Calu3 (cell line): ENCODE data around the gene ZNF664. TPM values are rescaled to one million over a fixed set of nuclear protein-coding genes. Genes with fewer than 3 reads are reported as not detected.

Experiments
- BruUV-seq: library from RNA; stranded (reverse); fragments of 400-500 nt; replicated peaks from 2 replicates; lab custom pipeline; 2021; lab: Mats Ljungman, UMichigan
- CTCF ChIA-PET: fragments of 300-600 bp; sonication (Branson Sonifier 250); formaldehyde crosslinking; loops from one replicate; lab custom pipeline; 2022; ENCODE audit warnings: antibody characterized with exemption; lab: Charles Lee
- DNase-seq: peaks from one replicate; pipeline ENCODE4 v3.0.0; 2022
- H3K27ac Mint-ChIP-seq: one replicate; pipeline ENCODE4 v1.8.0; 2022; ENCODE audit warnings: mixed read lengths; ENCODE audit not compliant: unreplicated experiment
- H3K27me3 Mint-ChIP-seq: one replicate; pipeline ENCODE4 v1.8.0; 2022; ENCODE audit warnings: mixed read lengths; ENCODE audit not compliant: unreplicated experiment
- H3K36me3 Mint-ChIP-seq: one replicate; pipeline ENCODE4 v1.8.0; 2022; ENCODE audit warnings: mild to moderate bottlenecking, moderate library complexity, mixed read lengths; ENCODE audit not compliant: insufficient read depth, unreplicated experiment
- H3K4me1 Mint-ChIP-seq: one replicate; pipeline ENCODE4 v1.8.0; 2022; ENCODE audit warnings: mild to moderate bottlenecking, low read depth, mixed read lengths; ENCODE audit not compliant: unreplicated experiment
- H3K4me3 Mint-ChIP-seq: one replicate; pipeline ENCODE4 v1.8.0; 2022; ENCODE audit warnings: mild to moderate bottlenecking, low read depth, moderate library complexity, mixed read lengths; ENCODE audit not compliant: unreplicated experiment
- H3K9me3 Mint-ChIP-seq: one replicate; pipeline ENCODE4 v1.8.0; 2022; ENCODE audit warnings: low read depth, mixed read lengths; ENCODE audit not compliant: unreplicated experiment
- CTCF ChIP-seq: fragments of 200-600 bp; IDR thresholded peaks from one replicate; pipeline ENCODE4 v1.8.0; 2022; ENCODE audit warnings: antibody characterized with exemption; ENCODE audit not compliant: unreplicated experiment
- intact Hi-C: fragments of 100-400 bp; cut with micrococcal nuclease; formaldehyde crosslinking; loops from one replicate; pipeline ENCODE4 v1.10.0; 2022; ENCODE audit not compliant: unreplicated experiment
- total RNA-seq: library from RNA; stranded (reverse); gene quantifications from 2 replicates; pipeline ENCODE4 v1.2.3, GENCODE V29; 2022

The ZNF664 gene
- total RNA-seq, 1 experiment from 2014 or later = 130 TPM

DNA sequence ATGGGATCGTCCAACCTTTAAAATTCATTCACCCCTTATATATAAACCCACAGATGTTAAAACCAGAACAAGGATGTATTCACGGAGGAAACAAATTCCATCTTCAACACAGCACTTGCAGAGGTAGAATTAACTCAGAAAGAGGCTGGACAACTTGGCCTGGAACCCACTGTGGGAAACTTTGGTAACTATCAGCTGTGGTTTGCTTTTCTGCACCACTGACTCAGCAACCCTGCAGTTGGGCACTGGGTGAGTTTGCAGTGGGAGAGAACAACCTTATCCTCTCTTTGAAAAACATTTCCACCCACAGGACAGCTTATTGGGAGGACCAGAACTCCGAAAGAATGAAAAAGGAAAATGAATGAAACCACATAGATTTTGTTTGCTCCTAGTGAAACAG is 66.3 kb downstream of the ZNF664 start:
- H3K4me3 Mint-ChIP-seq = no peak overlapping the region
- TF ChIP-seq CTCF = no peak
- peaks cover 5% of the 10 kb centered on the region for H3K4me1 Mint-ChIP-seq
- H3K9me3 Mint-ChIP-seq = no peaks in the 10 kb centered on the region
- BruUV-seq = no TSS peak
- H3K27ac Mint-ChIP-seq = no peak overlapping the region
- intact Hi-C loops = loop anchor here (5.0 to 10.0 kb wide), 2 partner anchors 356 to 858 kb away; no protein-coding TSS in a partner anchor
- peaks cover 23% of the 10 kb centered on the region for H3K27me3 Mint-ChIP-seq
- CTCF ChIA-PET = interaction anchor here (0.6 to 0.7 kb wide), 2 partner anchors 704 to 1233 kb away, joined by 3 to 4 read pairs; no protein-coding TSS in a partner anchor
- no peak for DNase-seq
- H3K36me3 Mint-ChIP-seq = no peaks in the 10 kb centered on the region

- no peak for TF ChIP-seq CTCF
- intact Hi-C loops = no loop called here
- H3K36me3 Mint-ChIP-seq = no peaks in the 10 kb centered on the region
- CTCF ChIA-PET = no interaction called here
- DNase-seq = no peak
- H3K27me3 Mint-ChIP-seq = peaks cover 13% of the 10 kb centered on the region
- H3K27ac Mint-ChIP-seq = no peak overlapping the region
- no TSS peak for BruUV-seq
- H3K9me3 Mint-ChIP-seq = no peaks in the 10 kb centered on the region
- peaks cover 5% of the 10 kb centered on the region for H3K4me1 Mint-ChIP-seq
- no peak overlapping the region for H3K4me3 Mint-ChIP-seq
Measured at GRCh38 chr12:124040291-124040690, 67.3 kb downstream of the ZNF664 start.

- TF ChIP-seq CTCF = no peak
- no peaks in the 10 kb centered on the region for H3K36me3 Mint-ChIP-seq
- CTCF ChIA-PET = interaction anchor here (0.6 kb wide), 1 partner anchor 49 kb away, joined by 3 read pairs; no protein-coding TSS in a partner anchor
- H3K4me3 Mint-ChIP-seq = no peak overlapping the region
- no peak overlapping the region for H3K27ac Mint-ChIP-seq
- DNase-seq = no peak
- H3K27me3 Mint-ChIP-seq = peaks cover 8% of the 10 kb centered on the region
- BruUV-seq = no TSS peak
- H3K4me1 Mint-ChIP-seq = peaks cover 5% of the 10 kb centered on the region
- H3K9me3 Mint-ChIP-seq = no peaks in the 10 kb centered on the region
- intact Hi-C loops = no loop called here
Measured at GRCh38 chr12:124040737-124041136, 67.7 kb downstream of the ZNF664 start.

GRCh38 chr12:124041907-124042306 is 68.9 kb downstream of the ZNF664 start:
- BruUV-seq = no TSS peak
- intact Hi-C loops = no loop called here
- no peak overlapping the region for H3K27ac Mint-ChIP-seq
- no peaks in the 10 kb centered on the region for H3K27me3 Mint-ChIP-seq
- no peak overlapping the region for H3K4me3 Mint-ChIP-seq
- CTCF ChIA-PET = no interaction called here
- DNase-seq = no peak
- H3K4me1 Mint-ChIP-seq = peaks cover 2% of the 10 kb centered on the region
- no peaks in the 10 kb centered on the region for H3K36me3 Mint-ChIP-seq
- TF ChIP-seq CTCF = no peak
- H3K9me3 Mint-ChIP-seq = peaks cover 6% of the 10 kb centered on the region
